Activated T-helper 2 cell treated with anti-CD3 and anti-CD28 coated beads, Interferon-gamma antibody, Interleukin-2, Interleukin-4, amounts not matched to agents 10 μg/mL and 5 μg/mL and 100 μg/mL, durations not matched to agents 14 hours and 24 hours and 36 hours (primary cell): ENCODE data around the gene PNMA1. TPM values are rescaled to one million over a fixed set of nuclear protein-coding genes. Genes with fewer than 3 reads are reported as not detected.
A peak's percentile ranks its signal among the peaks of the same experiment; 100 is the strongest.
"Not testable (repeated sequence)": the region's sequence is repeated elsewhere in the genome, so short reads cannot be mapped to it uniquely, and the experiment has no call there.

Experiments used
- DNase-seq: peaks from one replicate; pipeline ENCODE4 v3.0.0; 2021; ENCODE audit warnings: low spot score
- H3K27ac Mint-ChIP-seq: one replicate; pipeline ENCODE4 v1.8.0; 2021; ENCODE audit warnings: mixed read lengths
- H3K27me3 Mint-ChIP-seq: one replicate; pipeline ENCODE4 v1.8.0; 2021; ENCODE audit warnings: low read depth, mixed read lengths
- H3K36me3 Mint-ChIP-seq: one replicate; pipeline ENCODE4 v1.8.0; 2021; ENCODE audit warnings: low read depth, mixed read lengths
- H3K4me1 Mint-ChIP-seq: one replicate; pipeline ENCODE4 v1.8.0; 2021; ENCODE audit warnings: low read depth, mixed read lengths
- H3K4me3 Mint-ChIP-seq: one replicate; pipeline ENCODE4 v1.8.0; 2021; ENCODE audit warnings: low read depth, mild to moderate bottlenecking, moderate library complexity, mixed read lengths
- H3K9me3 Mint-ChIP-seq: one replicate; pipeline ENCODE4 v1.8.0; 2021; ENCODE audit warnings: mixed read lengths
- intact Hi-C: fragments of 100-400 bp; cut with micrococcal nuclease; formaldehyde crosslinking; loops from one replicate; pipeline ENCODE4 v1.15.1; 2023
- total RNA-seq: library from RNA; stranded (reverse); gene quantifications from 2 replicates; pipeline ENCODE4 v1.2.3, GENCODE V29; 2022

PNMA1 gene
- total RNA-seq, 1 donor from 2014 or later = 30.1 TPM

- Mint-ChIP-seq H3K4me1 (peaks cover 9% of the 10 kb centered on the region), H3K9me3 (no peaks in the 10 kb centered on the region), H3K36me3 (peaks cover 65% of the 10 kb centered on the region), H3K27ac (no peak overlapping the region), H3K4me3 (no peak overlapping the region), H3K27me3 (no peaks in the 10 kb centered on the region)
- no peak for DNase-seq
- intact Hi-C loops = loop anchor here (10.0 kb wide), 1 partner anchor 662 kb away; the partner anchor contains the start of gene RBM25
Observed at GRCh38 chr14:73717266-73717665, 3.1 kb upstream of the PNMA1 start.

GRCh38 chr14:73715707-73716106 lies 1.5 kb upstream of the PNMA1 start:
- H3K4me1 Mint-ChIP-seq = peaks cover 11% of the 10 kb centered on the region
- no peak overlapping the region for H3K4me3 Mint-ChIP-seq
- intact Hi-C loops = loop anchor here (10.0 kb wide), 1 partner anchor 661 kb away; the partner anchor contains the start of gene RBM25
- H3K27me3 Mint-ChIP-seq = no peaks in the 10 kb centered on the region
- no peak overlapping the region for H3K27ac Mint-ChIP-seq
- H3K36me3 Mint-ChIP-seq = peaks cover 53% of the 10 kb centered on the region
- no peak for DNase-seq
- H3K9me3 Mint-ChIP-seq = no peaks in the 10 kb centered on the region

GRCh38 chr14:73714656-73715081 lies 485 bp upstream of the PNMA1 start:
- intact Hi-C loops = loop anchor here (5.0 to 10.0 kb wide), 4 partner anchors 43 to 660 kb away; partner anchors contain the start of genes BBOF1, ENTPD5 and RBM25
- H3K27ac Mint-ChIP-seq = peak overlapping the region; percentile 28
- H3K9me3 Mint-ChIP-seq = no peaks in the 10 kb centered on the region
- peaks cover 16% of the 10 kb centered on the region for H3K4me1 Mint-ChIP-seq
- peaks cover 49% of the 10 kb centered on the region for H3K36me3 Mint-ChIP-seq
- H3K4me3 Mint-ChIP-seq = peak overlapping the region; percentile 70
- H3K27me3 Mint-ChIP-seq = no peaks in the 10 kb centered on the region
- no peak for DNase-seq

- peaks cover 42% of the 10 kb centered on the region for H3K36me3 Mint-ChIP-seq
Observed at GRCh38 chr14:73713206-73713802, 880 bp downstream of the PNMA1 start.

GRCh38 chr14:73712540-73713180 lies 1.5 kb downstream of the PNMA1 start:
- intact Hi-C loops = loop anchor here (1.0 to 10.0 kb wide), 10 partner anchors 16 to 658 kb away; partner anchors contain the start of genes BBOF1, DNAL1, ENTPD5 and RBM25
- peaks cover 16% of the 10 kb centered on the region for H3K4me1 Mint-ChIP-seq
- H3K4me3 Mint-ChIP-seq = peak overlapping the region; percentile 86
- DNase-seq = peak; percentile 28
- no peaks in the 10 kb centered on the region for H3K27me3 Mint-ChIP-seq
- no peaks in the 10 kb centered on the region for H3K9me3 Mint-ChIP-seq
- H3K36me3 Mint-ChIP-seq = peaks cover 36% of the 10 kb centered on the region
- peak overlapping the region; percentile 92 for H3K27ac Mint-ChIP-seq

More at GRCh38 chr14:73713206-73713802, 880 bp downstream of the PNMA1 start:
- intact Hi-C loops = loop anchor here (1.0 to 10.0 kb wide), 8 partner anchors 17 to 659 kb away; partner anchors contain the start of genes BBOF1, ENTPD5 and RBM25
- Mint-ChIP-seq H3K27ac (peak overlapping the region; percentile 92), H3K4me3 (peak overlapping the region; percentile 86), H3K27me3 (no peaks in the 10 kb centered on the region), H3K4me1 (peaks cover 16% of the 10 kb centered on the region), H3K9me3 (no peaks in the 10 kb centered on the region)
- DNase-seq = no peak

- peaks cover 31% of the 10 kb centered on the region for H3K36me3 Mint-ChIP-seq
- no peaks in the 10 kb centered on the region for H3K27me3 Mint-ChIP-seq
- intact Hi-C loops = loop anchor here (1.0 to 10.0 kb wide), 9 partner anchors 15 to 657 kb away; partner anchors contain the start of genes BBOF1, DNAL1, ENTPD5 and RBM25
- H3K4me3 Mint-ChIP-seq = peak overlapping the region; percentile 86
- H3K9me3 Mint-ChIP-seq = no peaks in the 10 kb centered on the region
- peaks cover 16% of the 10 kb centered on the region for H3K4me1 Mint-ChIP-seq
- peak overlapping the region; percentile 92 for H3K27ac Mint-ChIP-seq
- DNase-seq = no peak
Observed at GRCh38 chr14:73712071-73712506, 2.1 kb downstream of the PNMA1 start.

GRCh38 chr14:73710737-73711136 lies 3.4 kb downstream of the PNMA1 start:
- H3K4me1 Mint-ChIP-seq = peaks cover 16% of the 10 kb centered on the region
- no peak overlapping the region for H3K4me3 Mint-ChIP-seq
- peaks cover 24% of the 10 kb centered on the region for H3K36me3 Mint-ChIP-seq
- intact Hi-C loops = loop anchor here (5.0 to 10.0 kb wide), 4 partner anchors 47 to 656 kb away; partner anchors contain the start of genes BBOF1, ENTPD5 and RBM25
- DNase-seq = no peak
- H3K9me3 Mint-ChIP-seq = no peaks in the 10 kb centered on the region
- no peaks in the 10 kb centered on the region for H3K27me3 Mint-ChIP-seq
- H3K27ac Mint-ChIP-seq = no peak overlapping the region

GRCh38 chr14:73709904-73710469 lies 4.2 kb downstream of the PNMA1 start:
- Mint-ChIP-seq H3K4me1 (peaks cover 16% of the 10 kb centered on the region), H3K36me3 (peaks cover 21% of the 10 kb centered on the region), H3K9me3 (no peaks in the 10 kb centered on the region), H3K27ac (no peak overlapping the region), H3K27me3 (no peaks in the 10 kb centered on the region), H3K4me3 (no peak overlapping the region)
- no peak for DNase-seq
- intact Hi-C loops = loop anchor here (5.0 to 10.0 kb wide), 4 partner anchors 47 to 655 kb away; partner anchors contain the start of genes BBOF1, ENTPD5 and RBM25

GRCh38 chr14:73708076-73708475 lies 6.1 kb downstream of the PNMA1 start:
- H3K4me1 Mint-ChIP-seq = peaks cover 11% of the 10 kb centered on the region
- H3K27me3 Mint-ChIP-seq, DNase-seq, H3K27ac Mint-ChIP-seq, H3K9me3 Mint-ChIP-seq, H3K4me3 Mint-ChIP-seq, intact Hi-C loops: not testable (repeated sequence)
- peaks cover 14% of the 10 kb centered on the region for H3K36me3 Mint-ChIP-seq

- DNase-seq = no peak
- H3K27ac Mint-ChIP-seq = no peak overlapping the region
- H3K4me3 Mint-ChIP-seq = no peak overlapping the region
- intact Hi-C loops = no loop called here
- peaks cover 34% of the 10 kb centered on the region for H3K4me1 Mint-ChIP-seq
- H3K27me3 Mint-ChIP-seq = peaks cover 7% of the 10 kb centered on the region
- no peaks in the 10 kb centered on the region for H3K36me3 Mint-ChIP-seq
- no peaks in the 10 kb centered on the region for H3K9me3 Mint-ChIP-seq
Observed at GRCh38 chr14:73700325-73700724, 13.9 kb downstream of the PNMA1 start.

GRCh38 chr14:73696466-73697400 lies 17.5 kb downstream of the PNMA1 start:
- H3K4me3 Mint-ChIP-seq = peak overlapping the region; percentile 42
- H3K36me3 Mint-ChIP-seq = no peaks in the 10 kb centered on the region
- intact Hi-C loops = loop anchor here (2.0 kb wide), 1 partner anchor 16 kb away; no protein-coding TSS in a partner anchor
- H3K27me3 Mint-ChIP-seq = no peaks in the 10 kb centered on the region
- peaks cover 34% of the 10 kb centered on the region for H3K4me1 Mint-ChIP-seq
- no peak for DNase-seq
- H3K27ac Mint-ChIP-seq = peak overlapping the region; percentile 83
- no peaks in the 10 kb centered on the region for H3K9me3 Mint-ChIP-seq

- Mint-ChIP-seq H3K27me3 (no peaks in the 10 kb centered on the region), H3K27ac (peak overlapping the region; percentile 83), H3K4me1 (peaks cover 31% of the 10 kb centered on the region), H3K4me3 (peak overlapping the region; percentile 42), H3K9me3 (no peaks in the 10 kb centered on the region), H3K36me3 (no peaks in the 10 kb centered on the region)
- intact Hi-C loops = loop anchor here (2.0 kb wide), 1 partner anchor 17 kb away; no protein-coding TSS in a partner anchor
- DNase-seq = no peak
Observed at GRCh38 chr14:73695997-73696396, 18.2 kb downstream of the PNMA1 start.
